Inferior parietal cortex (tissue), 1 donor: Measurements from ENCODE around the gene SEPTIN1.
A peak's percentile ranks its signal among the peaks of the same experiment; 100 is the strongest.
"Not testable (repeated sequence)": the region's sequence is repeated elsewhere in the genome, so short reads cannot be mapped to it uniquely, and the experiment has no call there.

Source experiments
- DNase-seq: peaks from one replicate; pipeline ENCODE4 v3.0.0-alpha.2; 2016; ENCODE audit errors: extremely low spot score

Gene SEPTIN1

GRCh38 chr16:30401768-30402425, 19.5 kb upstream of the SEPTIN1 start:
- no peak for DNase-seq

- DNase-seq: no peak
These were observed 17.2 kb upstream of the SEPTIN1 start for GRCh38 chr16:30399435-30400186.

DNA sequence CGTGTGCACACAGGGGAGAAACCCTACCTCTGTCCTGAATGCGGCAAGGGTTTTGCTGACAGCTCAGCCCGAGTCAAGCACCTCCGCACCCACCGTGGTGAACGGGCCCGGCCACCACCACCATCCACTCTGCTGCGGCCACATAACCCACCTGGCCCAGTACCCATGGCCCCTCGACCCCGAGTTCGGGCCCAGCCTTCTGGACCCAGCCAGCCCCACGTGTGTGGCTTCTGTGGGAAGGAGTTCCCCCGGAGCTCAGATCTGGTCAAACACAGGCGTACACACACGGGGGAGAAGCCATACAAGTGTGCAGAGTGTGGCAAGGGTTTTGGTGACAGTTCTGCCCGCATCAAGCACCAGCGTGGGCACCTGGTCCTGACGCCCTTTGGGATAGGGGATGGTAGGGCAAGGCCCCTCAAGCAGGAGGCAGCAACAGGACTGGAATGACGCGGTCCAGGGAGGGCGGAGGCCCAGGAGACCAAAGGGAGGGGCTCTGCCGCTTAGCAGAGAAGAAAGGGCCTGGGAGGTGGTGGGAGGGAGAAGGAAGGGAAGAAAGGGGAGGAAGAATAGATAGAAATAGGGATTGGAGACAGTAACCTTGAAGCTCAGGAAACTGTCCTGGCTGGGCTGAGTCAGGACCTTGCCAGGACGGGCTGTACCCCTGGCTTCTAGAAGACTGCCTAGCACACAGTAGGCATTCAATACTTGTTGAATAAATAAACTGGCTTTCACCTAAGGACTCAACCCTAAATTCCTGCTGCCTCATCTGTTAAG, 16.5 kb upstream of the SEPTIN1 start:
- no peak for DNase-seq

DNA sequence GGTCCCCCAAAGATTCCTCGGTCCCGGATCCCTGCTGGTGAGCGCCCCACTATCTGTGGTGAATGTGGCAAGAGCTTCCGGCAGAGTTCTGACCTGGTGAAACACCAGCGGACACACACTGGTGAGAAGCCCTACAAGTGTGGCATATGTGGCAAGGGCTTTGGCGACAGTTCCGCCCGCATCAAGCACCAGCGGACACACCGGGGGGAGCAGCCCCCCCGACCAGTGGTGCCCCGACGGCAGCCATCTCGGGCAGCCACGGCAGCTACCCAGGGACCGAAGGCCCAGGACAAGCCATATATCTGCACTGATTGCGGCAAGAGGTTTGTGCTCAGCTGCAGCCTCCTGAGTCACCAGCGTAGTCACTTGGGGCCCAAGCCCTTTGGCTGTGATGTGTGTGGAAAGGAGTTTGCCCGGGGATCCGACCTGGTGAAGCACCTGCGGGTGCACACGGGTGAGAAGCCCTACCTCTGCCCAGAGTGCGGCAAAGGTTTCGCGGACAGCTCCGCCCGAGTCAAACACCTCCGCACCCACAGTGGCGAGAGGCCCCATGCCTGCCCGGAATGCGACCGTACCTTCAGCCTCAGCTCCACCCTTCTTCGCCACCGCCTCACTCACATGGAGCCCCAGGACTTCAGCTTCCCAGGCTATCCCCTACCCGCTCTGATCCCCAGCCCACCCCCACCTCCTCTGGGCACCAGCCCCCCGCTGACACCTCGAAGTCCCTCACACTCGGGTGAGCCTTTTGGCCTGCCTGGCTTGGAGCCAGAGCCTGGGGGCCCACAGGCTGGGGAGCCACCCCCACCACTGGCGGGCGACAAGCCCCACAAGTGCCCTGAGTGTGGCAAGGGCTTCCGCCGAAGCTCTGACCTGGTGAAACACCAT, 15.7 kb upstream of the SEPTIN1 start:
- no peak for DNase-seq

- no peak for DNase-seq
These were observed 14.7 kb upstream of the SEPTIN1 start for GRCh38 chr16:30397056-30397455.

DNA sequence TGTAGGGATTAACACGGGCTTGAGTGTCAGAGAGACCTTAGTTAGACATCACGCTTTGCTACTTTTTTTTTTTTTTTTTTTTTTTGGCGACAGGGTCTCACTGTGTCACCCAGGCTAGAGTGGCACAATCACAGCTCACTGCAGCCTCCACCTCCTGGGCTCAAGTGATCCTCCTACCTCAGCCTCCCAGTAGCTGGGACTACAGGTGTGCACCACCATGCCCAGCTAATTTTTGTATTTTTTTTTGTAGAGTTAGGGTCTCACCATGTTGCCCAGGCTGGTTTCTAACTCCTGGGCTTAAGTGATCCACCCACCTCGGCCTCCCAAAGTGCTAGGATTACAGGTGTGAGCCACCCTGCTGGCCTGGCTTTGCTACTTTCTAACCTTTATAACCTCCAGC, 14.3 kb upstream of the SEPTIN1 start:
- DNase-seq: not testable (repeated sequence)

DNA sequence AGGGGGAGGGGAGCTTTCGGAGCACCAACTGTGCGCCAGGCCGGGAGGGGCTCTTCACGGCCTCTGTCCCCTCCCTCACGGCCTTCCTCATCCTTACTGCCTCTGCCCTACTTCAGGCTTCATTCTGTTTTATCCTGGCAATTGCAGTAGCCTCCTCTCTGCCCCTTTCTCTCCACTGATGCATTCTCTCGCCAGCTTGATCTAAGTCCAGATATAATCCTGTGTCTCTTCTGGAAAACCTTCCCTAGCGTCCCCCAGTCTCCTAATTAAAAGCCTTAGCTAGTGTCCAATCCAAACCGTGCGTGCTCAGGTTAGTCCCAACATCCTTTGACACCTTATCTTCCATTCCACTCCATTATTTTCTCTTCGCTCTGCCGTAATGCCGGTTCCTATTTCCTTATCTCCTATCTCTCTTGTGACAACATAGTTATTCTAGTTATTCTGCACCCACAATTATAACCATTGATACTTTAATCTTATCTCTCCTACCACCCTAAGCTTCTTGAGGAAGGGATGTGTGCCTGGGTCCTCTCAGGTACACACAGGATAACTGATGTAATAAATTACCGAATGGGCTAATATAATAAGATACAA, 13.7 kb upstream of the SEPTIN1 start:
- no peak for DNase-seq

GRCh38 chr16:30395155-30395991, 13.0 kb upstream of the SEPTIN1 start, which contains the start of gene ZNF48:
TSS of gene ZNF48 (plus strand) at chr16:30395420. CDS start at chr16:30395795, 375 bp downstream.
- DNase-seq: peak; percentile 84

DNA sequence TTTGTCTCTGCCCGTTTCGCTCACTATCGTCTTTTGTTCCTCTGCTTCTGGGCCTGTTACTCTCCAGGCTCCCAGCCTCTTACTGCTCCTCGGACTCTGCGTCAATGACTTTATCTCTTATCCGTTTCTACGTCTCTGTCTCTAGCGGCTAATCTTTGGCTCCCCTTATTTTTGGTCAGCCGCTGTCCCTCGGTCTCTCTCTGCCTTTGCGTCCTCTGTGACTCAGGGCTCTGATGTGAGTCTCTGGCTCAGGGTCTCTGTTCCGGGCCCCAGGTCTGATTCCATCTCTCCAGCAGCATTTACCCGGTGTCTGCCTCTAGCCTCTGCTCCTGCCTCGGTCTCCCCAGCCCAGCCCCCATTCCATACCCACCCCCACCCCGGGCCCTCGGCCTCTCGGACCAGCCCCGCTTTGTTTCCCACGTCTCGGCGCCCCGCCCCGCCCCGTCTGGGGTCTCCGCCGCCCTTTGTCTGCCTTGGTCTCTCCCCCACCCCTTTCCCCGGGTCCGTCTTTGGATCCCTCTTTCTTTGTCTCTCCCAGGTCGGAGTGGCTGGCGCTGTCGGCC, 12.3 kb upstream of the SEPTIN1 start:
- no peak for DNase-seq

- no peak for DNase-seq
These were observed 1.2 kb upstream of the SEPTIN1 start for GRCh38 chr16:30383521-30383920.

- DNase-seq: no peak
These were observed 895 bp downstream of the SEPTIN1 start for GRCh38 chr16:30381291-30382041.

DNA sequence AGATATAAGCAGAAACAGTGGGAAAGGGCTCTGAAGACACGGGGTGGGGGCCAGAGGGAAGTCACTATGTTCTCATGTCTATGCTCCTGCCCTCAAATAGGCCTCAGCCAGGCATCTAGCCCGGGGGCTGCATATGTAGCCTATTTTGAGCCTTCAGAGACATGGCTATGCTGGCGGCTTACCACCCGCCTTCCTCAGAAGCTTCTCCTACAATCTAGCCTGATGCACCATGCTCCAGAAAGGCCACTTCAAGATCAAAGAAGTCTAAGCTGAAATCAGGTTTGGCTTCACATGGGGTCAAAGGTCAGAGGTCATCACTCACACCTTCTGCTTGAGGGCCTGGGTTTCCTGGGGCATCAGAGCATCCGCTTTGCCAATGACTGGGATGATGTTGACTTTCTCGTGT, 1.6 kb downstream of the SEPTIN1 start:
- DNase-seq: no peak

DNA sequence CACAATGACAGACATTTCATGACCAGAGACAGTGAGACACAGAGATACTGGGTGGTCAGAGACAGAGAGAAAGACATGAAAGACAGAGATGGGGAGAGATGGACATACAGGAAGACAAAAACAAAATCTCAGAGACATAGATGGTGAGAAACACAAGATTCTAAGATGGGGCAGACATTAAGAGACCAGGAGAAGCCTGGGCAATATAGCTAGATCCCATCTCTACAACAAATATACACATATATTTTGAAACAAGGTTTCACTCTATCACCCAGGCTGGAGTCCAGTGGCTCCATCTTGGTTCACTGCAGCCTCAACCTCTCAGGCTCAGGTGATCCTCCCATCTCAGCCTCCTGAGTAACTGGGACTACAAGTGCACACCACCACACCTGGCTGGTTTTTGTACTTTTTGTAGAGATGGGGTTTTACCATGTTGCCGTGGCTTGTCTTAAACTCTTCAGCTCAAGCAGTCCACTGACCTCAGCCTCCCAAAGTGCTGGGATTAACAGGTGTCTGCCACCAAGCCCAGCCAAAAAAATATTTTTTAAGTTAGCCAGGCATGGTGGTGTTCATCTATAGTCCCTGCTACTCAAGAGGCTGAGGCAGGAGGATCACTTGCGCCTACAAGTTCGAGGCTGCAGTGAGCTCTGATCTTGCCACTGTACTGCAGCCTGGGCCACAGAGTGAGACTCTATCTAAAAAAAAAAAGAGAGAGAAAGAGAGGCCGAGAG, 2.1 kb downstream of the SEPTIN1 start:
- no peak for DNase-seq

DNA sequence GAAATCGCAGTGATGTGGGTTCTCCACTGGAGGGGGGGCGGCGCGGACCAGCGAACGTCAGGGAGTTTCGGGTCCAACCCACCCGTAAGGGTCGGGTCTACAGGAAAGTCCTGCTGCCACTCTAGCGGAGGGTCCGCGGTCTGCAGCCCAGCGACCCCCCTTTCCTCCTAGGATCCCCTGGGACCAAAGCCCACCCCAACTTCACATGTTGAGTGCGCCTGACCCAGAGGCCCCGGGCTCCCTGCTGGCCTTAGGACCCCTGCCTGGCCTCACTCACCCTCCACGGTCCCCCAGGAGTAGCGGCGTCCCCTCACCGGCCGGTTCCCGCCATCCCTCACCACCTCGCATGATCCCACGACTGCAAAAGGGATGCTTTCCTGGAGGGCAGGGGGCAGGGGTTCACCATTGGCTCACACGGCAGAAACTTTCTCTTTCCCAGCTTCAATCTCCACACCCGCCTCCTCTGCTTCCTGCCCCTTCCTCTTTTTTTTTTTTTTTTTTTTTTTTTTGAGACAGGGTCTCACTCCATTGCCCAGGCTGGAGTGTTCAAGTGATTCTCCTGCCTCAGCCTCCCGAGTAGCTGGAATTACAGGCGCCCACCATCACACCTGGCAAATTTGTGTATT, 3.1 kb downstream of the SEPTIN1 start:
- no peak for DNase-seq

GRCh38 chr16:30378236-30379157, 3.9 kb downstream of the SEPTIN1 start:
- peak; percentile 96 for DNase-seq

DNA sequence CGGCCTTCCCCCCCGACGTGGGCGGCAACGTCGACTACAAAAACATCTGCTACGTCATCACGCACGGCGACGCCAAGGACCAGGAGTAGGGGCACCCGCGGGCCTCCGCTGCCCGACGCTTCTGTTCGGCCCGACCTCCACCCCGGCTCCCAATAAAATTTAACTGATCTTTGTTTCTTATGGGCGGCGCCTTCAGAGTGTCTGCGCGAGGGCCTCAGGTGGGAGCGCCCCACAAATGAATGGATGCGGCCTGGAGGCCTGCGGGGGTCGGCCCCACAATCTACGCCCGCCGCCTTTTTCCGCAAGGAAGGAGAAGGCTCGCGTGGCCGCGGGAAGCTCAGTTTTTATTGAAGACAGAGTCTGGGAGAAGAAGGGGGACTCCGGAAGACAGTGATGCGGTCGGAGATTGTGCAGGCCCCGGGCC, 4.5 kb downstream of the SEPTIN1 start:
- DNase-seq: peak; percentile 95
